ENCODE measurements around the gene CCNDBP1. TPM values are rescaled to one million over a fixed set of nuclear protein-coding genes. Genes with fewer than 3 reads are reported as not detected.

CCNDBP1 gene
- total RNA-seq, 1 experiment from 2014 or later = 62.5 TPM

DNA sequence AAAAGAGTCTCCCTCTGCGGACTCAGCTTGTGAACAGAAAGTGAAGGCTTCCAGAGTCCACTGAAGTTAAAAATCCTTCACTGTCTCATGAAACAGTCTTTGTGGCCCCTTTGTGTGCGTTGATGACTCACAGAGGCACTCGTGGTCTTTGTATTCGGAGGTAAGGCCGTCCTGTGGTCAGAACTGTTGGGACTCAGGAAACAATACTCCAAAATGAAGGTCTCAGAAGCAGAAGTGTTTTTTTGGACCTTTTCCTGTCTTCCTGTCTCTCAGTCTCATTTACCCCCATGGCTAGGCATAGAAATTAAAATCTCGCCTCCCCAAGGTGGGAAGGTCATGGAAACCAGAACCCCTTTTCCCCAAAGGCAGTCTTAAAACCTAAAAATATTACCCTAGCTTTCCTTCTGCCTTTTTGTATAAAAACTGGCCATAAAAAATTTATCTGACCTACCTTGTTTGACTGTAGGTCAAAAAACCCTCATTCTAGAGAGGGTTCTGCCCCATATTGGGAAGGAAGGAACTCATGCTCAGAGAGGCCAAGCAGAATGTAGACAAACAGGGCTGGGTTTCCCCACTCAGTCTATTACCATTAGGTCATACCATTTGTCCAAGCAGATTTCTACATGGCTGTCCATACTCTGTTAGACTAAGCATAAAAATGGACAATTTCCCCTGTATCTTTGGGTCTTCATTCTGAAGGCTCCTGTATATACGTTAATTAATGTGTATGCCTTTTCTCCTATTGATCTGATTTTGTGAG, 54.7 kb downstream of the CCNDBP1 start:
- CTCF ChIA-PET = no interaction called here
- TF ChIP-seq SIN3A (IDR thresholded peaks at IDR 0.05; ENCODE audit: borderline replicate concordance, insufficient read depth, low read depth, low read length) (no peak), POLR2AphosphoS5 (IDR thresholded peaks at IDR 0.05; ENCODE audit: low read depth, low read length) (no peak), TCF7L2 (IDR thresholded peaks at IDR 0.05; ENCODE audit: low read depth, low read length) (no peak)
- TF ChIP-seq, protein P1, sequence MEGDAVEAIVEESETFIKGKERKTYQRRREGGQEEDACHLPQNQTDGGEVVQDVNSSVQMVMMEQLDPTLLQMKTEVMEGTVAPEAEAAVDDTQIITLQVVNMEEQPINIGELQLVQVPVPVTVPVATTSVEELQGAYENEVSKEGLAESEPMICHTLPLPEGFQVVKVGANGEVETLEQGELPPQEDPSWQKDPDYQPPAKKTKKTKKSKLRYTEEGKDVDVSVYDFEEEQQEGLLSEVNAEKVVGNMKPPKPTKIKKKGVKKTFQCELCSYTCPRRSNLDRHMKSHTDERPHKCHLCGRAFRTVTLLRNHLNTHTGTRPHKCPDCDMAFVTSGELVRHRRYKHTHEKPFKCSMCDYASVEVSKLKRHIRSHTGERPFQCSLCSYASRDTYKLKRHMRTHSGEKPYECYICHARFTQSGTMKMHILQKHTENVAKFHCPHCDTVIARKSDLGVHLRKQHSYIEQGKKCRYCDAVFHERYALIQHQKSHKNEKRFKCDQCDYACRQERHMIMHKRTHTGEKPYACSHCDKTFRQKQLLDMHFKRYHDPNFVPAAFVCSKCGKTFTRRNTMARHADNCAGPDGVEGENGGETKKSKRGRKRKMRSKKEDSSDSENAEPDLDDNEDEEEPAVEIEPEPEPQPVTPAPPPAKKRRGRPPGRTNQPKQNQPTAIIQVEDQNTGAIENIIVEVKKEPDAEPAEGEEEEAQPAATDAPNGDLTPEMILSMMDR (IDR thresholded peaks at IDR 0.05) = no peak

GRCh38 chr15:43241100-43241499, 55.9 kb downstream of the CCNDBP1 start:
- Histone ChIP-seq H3K4me1 (ENCODE audit: control insufficient read depth, insufficient read depth, low read length) (no peaks in the 10 kb centered on the region), H3K27me3 (ENCODE audit: control insufficient read depth, insufficient read depth, low read length) (peaks cover 21% of the 10 kb centered on the region; the same call in 1 of the 2 replicates), H3K4me3 (ENCODE audit: low read depth in 2 of 2, low read length in 2 of 2) (no peak overlapping the region), H3K9me3 (ENCODE audit: control insufficient read depth, insufficient read depth, low read depth, low read length) (no peaks in the 10 kb centered on the region), H3K27ac (ENCODE audit: low read length) (no peak overlapping the region), H3K36me3 (ENCODE audit: control insufficient read depth, insufficient read depth, low read length) (no peaks in the 10 kb centered on the region)
- DNase-seq (ENCODE audit: low read depth, low spot score) = no peak
- no peak for ATAC-seq
- intact Hi-C loops (cut with micrococcal nuclease; ENCODE audit: unreplicated experiment) = no loop called here
- ChIA-PET CTCF (no interaction called here), POLR2A (no interaction called here)
- TF ChIP-seq, protein P2, sequence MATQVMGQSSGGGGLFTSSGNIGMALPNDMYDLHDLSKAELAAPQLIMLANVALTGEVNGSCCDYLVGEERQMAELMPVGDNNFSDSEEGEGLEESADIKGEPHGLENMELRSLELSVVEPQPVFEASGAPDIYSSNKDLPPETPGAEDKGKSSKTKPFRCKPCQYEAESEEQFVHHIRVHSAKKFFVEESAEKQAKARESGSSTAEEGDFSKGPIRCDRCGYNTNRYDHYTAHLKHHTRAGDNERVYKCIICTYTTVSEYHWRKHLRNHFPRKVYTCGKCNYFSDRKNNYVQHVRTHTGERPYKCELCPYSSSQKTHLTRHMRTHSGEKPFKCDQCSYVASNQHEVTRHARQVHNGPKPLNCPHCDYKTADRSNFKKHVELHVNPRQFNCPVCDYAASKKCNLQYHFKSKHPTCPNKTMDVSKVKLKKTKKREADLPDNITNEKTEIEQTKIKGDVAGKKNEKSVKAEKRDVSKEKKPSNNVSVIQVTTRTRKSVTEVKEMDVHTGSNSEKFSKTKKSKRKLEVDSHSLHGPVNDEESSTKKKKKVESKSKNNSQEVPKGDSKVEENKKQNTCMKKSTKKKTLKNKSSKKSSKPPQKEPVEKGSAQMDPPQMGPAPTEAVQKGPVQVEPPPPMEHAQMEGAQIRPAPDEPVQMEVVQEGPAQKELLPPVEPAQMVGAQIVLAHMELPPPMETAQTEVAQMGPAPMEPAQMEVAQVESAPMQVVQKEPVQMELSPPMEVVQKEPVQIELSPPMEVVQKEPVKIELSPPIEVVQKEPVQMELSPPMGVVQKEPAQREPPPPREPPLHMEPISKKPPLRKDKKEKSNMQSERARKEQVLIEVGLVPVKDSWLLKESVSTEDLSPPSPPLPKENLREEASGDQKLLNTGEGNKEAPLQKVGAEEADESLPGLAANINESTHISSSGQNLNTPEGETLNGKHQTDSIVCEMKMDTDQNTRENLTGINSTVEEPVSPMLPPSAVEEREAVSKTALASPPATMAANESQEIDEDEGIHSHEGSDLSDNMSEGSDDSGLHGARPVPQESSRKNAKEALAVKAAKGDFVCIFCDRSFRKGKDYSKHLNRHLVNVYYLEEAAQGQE (IDR thresholded peaks at IDR 0.05; ENCODE audit: insufficient read depth in 1 of 2, low read depth in 2 of 2, low read length in 1 of 2) = no peak
- no peak for TF ChIP-seq SIN3A (IDR thresholded peaks at IDR 0.05; ENCODE audit: borderline replicate concordance, insufficient read depth, low read depth, low read length)
- TF ChIP-seq, protein P1 (IDR thresholded peaks at IDR 0.05) = no peak
- no peak for TF ChIP-seq POLR2AphosphoS5 (IDR thresholded peaks at IDR 0.05; ENCODE audit: low read depth, low read length)
- TF ChIP-seq TCF7L2 (IDR thresholded peaks at IDR 0.05; ENCODE audit: low read depth, low read length) = no peak
- no TSS peak for BruUV-seq (replicated peaks)
- in situ Hi-C loops (cut with HindIII; ENCODE audit: low pct_unique_long_range_greater_than_20kb, low sequenced_read_pairs) = no loop called here

More for the DNA sequence above, 54.7 kb downstream of the CCNDBP1 start:
- in situ Hi-C loops (cut with HindIII; ENCODE audit: low pct_unique_long_range_greater_than_20kb, low sequenced_read_pairs) (no loop called here), intact Hi-C loops (cut with micrococcal nuclease; ENCODE audit: unreplicated experiment) (no loop called here)
- BruUV-seq (replicated peaks) = no TSS peak
- H3K4me1 ChIP-seq (ENCODE audit: control insufficient read depth, insufficient read depth, low read length) = no peaks in the 10 kb centered on the region
- no peaks in the 10 kb centered on the region for H3K36me3 ChIP-seq (ENCODE audit: control insufficient read depth, insufficient read depth, low read length)
- H3K27me3 ChIP-seq (ENCODE audit: control insufficient read depth, insufficient read depth, low read length) = peaks cover 14% of the 10 kb centered on the region; the same call in 1 of the 2 replicates
- no peak for ATAC-seq
- H3K4me3 ChIP-seq (ENCODE audit: low read depth in 2 of 2, low read length in 2 of 2) = no peak overlapping the region
- no peaks in the 10 kb centered on the region for H3K9me3 ChIP-seq (ENCODE audit: control insufficient read depth, insufficient read depth, low read depth, low read length)
- DNase-seq (ENCODE audit: low read depth, low spot score) = no peak
- no peak overlapping the region for H3K27ac ChIP-seq (ENCODE audit: low read length)
- POLR2A ChIA-PET = no interaction called here
